Endothelial cell of umbilical vein (primary cell): ENCODE data around the gene DLX3. TPM values are rescaled to one million over a fixed set of nuclear protein-coding genes. Genes with fewer than 3 reads are reported as not detected.

Experiments used
- BruUV-seq: library from RNA; stranded (reverse); fragments of 400-500 nt; replicated peaks from 2 replicates; lab custom pipeline; 2021; lab: Mats Ljungman, UMichigan
- CTCF ChIA-PET: fragments of 300-600, 350-600 bp; sonication (Branson Sonifier 250); formaldehyde crosslinking; loops from one replicate; lab custom pipeline; 2021; ENCODE audit warnings: antibody characterized with exemption, inconsistent platforms; lab: Charles Lee
- POLR2A ChIA-PET: fragments of 300-600, 350-600 bp; sonication (Branson Sonifier 250); formaldehyde crosslinking; loops from one replicate; lab custom pipeline; 2021; ENCODE audit warnings: antibody characterized with exemption, inconsistent platforms; lab: Charles Lee
- DNase-seq: peaks from one replicate; pipeline ENCODE4 v3.0.0-alpha.2; 2011; ENCODE audit warnings: low read depth, low spot score
- FAIRE-seq: peaks from 2 replicates; lab custom pipeline; 2011; peaks lifted over from hg19 to GRCh38; lab: Jason Lieb, UNC
- H2AFZ ChIP-seq: 2 replicates; pipeline ENCODE4 v1.6.0; 2012; ENCODE audit warnings: low read depth, low read length, control low read depth, inconsistent platforms
- H3K27ac ChIP-seq: 2 replicates; pipeline ENCODE4 v1.5.1; 2011; ENCODE audit warnings: low read depth, mild to moderate bottlenecking, control low read depth, low read length, moderate library complexity; ENCODE audit not compliant: insufficient read depth
- H3K27me3 ChIP-seq, 2 experiments: 2 replicates each; pipeline versions ENCODE4 v1.6.0 to v1.6.1; 2011; ENCODE audit warnings: low read length in 2 of 2, mixed read lengths in 1 of 2; ENCODE audit not compliant: control insufficient read depth in 2 of 2, insufficient read depth in 2 of 2
- H3K36me3 ChIP-seq, 2 experiments: 2 replicates in 1 of 2; 3 replicates in 1 of 2; pipeline ENCODE4 v1.5.1; 2011; ENCODE audit warnings: low read length in 2 of 2, mild to moderate bottlenecking in 1 of 2, moderate library complexity in 1 of 2; ENCODE audit not compliant: control insufficient read depth in 2 of 2, insufficient read depth in 2 of 2; ENCODE audit errors: extremely low read depth in 1 of 2
- H3K4me1 ChIP-seq: 3 replicates; pipeline ENCODE4 v1.5.1; 2011; ENCODE audit warnings: mild to moderate bottlenecking, low read length; ENCODE audit not compliant: control insufficient read depth, insufficient read depth; ENCODE audit errors: extremely low read depth
- H3K4me2 ChIP-seq: 2 replicates; pipeline ENCODE4 v1.6.1; 2011; ENCODE audit warnings: low read length, control low read depth, mixed read lengths; ENCODE audit not compliant: insufficient read depth
- H3K4me3 ChIP-seq, 3 experiments: fragments of 200-600 bp in 1 of 3; sonication (generic), shearing (Covaris generic) in 1 of 3; replicated peaks in 1 of 3; 2 replicates each; pipeline ENCODE4 v1.5.1; 2011 to 2016; ENCODE audit warnings: control low read depth in 3 of 3, low read length in 3 of 3, mild to moderate bottlenecking in 2 of 3, inconsistent platforms in 1 of 3, low read depth in 1 of 3, moderate library complexity in 1 of 3; ENCODE audit not compliant: insufficient read depth in 1 of 3
- H3K79me2 ChIP-seq: 2 replicates; pipeline ENCODE4 v1.6.0; 2012; ENCODE audit warnings: low read length, inconsistent platforms; ENCODE audit not compliant: control insufficient read depth, insufficient read depth
- H3K9ac ChIP-seq: replicated peaks from 2 replicates; pipeline ENCODE3; 2011; ENCODE audit warnings: low read length, control low read depth; ENCODE audit not compliant: insufficient read depth; ENCODE audit errors: extremely low read depth
- H3K9me1 ChIP-seq: replicated peaks from 3 replicates; pipeline ENCODE4 v1.6.0; 2011; ENCODE audit warnings: mild to moderate bottlenecking, low read length; ENCODE audit not compliant: control insufficient read depth, insufficient read depth; ENCODE audit errors: extremely low read depth
- H3K9me3 ChIP-seq: replicated peaks from 2 replicates; pipeline ENCODE4 v1.5.1; 2012; ENCODE audit warnings: low read length, inconsistent platforms; ENCODE audit not compliant: control insufficient read depth, insufficient read depth
- H4K20me1 ChIP-seq: replicated peaks from 2 replicates; pipeline ENCODE3; 2011; ENCODE audit warnings: mild to moderate bottlenecking, low read length; ENCODE audit not compliant: control insufficient read depth, insufficient read depth; ENCODE audit errors: extremely low read depth
- JUN ChIP-seq: IDR thresholded peaks from 2 replicates; pipeline ENCODE4 v1.6.1; 2011; ENCODE audit warnings: borderline replicate concordance, low read depth; ENCODE audit not compliant: insufficient read length, insufficient read depth
- POLR2AphosphoS5 ChIP-seq: IDR thresholded peaks from 2 replicates; pipeline ENCODE4 v1.6.1; 2012; ENCODE audit warnings: low read depth, mild to moderate bottlenecking, control low read depth, low read length, moderate library complexity; ENCODE audit not compliant: insufficient read depth
- dilution Hi-C: fragments of 300-500 bp; cut with MboI; formaldehyde crosslinking; loops from one replicate; pipeline ENCODE4 v1.15.0; 2019; ENCODE audit warnings: low sequenced_read_pairs; ENCODE audit not compliant: extremely low pct_ligation_motif_present
- intact Hi-C: fragments of 100-400 bp; cut with micrococcal nuclease; formaldehyde crosslinking; loops from one replicate; pipeline ENCODE4 v1.10.0; 2022
- polyA plus RNA-seq, 4 experiments: library from polyadenylated mRNA; depleted of rRNA in 3 of 4; stranded (reverse) in 3 of 4; unstranded in 1 of 4; fragments of >200 nt; gene quantifications; 2 replicates each; pipeline versions ENCODE4 v1.2.1 to v1.2.3, GENCODE V29; 2011 to 2012; ENCODE audit warnings: missing spikeins in 1 of 4
- total RNA-seq: library from RNA; stranded (reverse); gene quantifications from 2 replicates; pipeline ENCODE4 v1.2.3, GENCODE V29; 2021
- TF ChIP-seq, protein P1 (sequence below): IDR thresholded peaks from 2 replicates; pipeline ENCODE4 v1.6.1; 2011; ENCODE audit not compliant: insufficient read depth, insufficient read length
- TF ChIP-seq, protein P2 (sequence below), 2 donors: IDR thresholded peaks; 1 replicate in 1 of 2; 2 replicates in 1 of 2; pipeline ENCODE4 v1.5.1; 2011; ENCODE audit warnings: low read length in 2 of 2, mild to moderate bottlenecking in 2 of 2, moderate library complexity in 2 of 2, control low read depth in 1 of 2, inconsistent platforms in 1 of 2, low read depth in 1 of 2; ENCODE audit not compliant: insufficient read depth in 1 of 2; ENCODE audit errors: extremely low read depth in 1 of 2

DLX3 gene
- total and polyA plus RNA-seq, 2 donors (not counting 3 experiments of a cell fraction or from before 2014, with no cell fraction given), result not detected

DNA sequence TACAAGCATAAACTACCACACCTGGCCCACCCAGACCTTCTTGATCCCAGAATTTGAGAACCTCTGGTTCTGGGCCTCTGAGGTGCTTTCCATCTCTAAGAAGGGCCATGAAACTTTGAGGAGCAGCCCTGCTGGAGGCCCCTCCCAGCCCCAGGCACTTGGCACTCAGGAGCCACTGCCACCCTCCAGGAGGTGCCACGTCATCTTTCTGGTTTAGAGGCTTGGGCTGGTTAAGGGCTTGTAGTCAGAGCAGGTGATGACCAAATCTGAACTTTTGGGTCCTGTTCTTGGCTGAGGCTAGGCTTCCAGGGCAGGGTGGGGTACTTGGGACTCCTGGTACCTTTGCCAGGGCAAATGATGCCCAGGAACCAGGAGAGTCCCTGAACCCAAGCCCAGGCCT, 39.9 kb downstream of the DLX3 start:
- H3K9ac ChIP-seq, result no peak overlapping the region
- H3K4me1 ChIP-seq, result peaks cover 19% of the 10 kb centered on the region
- no peak overlapping the region for H3K4me3 ChIP-seq
- no peaks in the 10 kb centered on the region for H3K36me3 ChIP-seq
- no peak overlapping the region for H3K4me2 ChIP-seq
- no peak overlapping the region for H2AFZ ChIP-seq
- H3K27ac ChIP-seq, result no peak overlapping the region
- ChIA-PET POLR2A (no interaction called here), CTCF (interaction anchor here (3.2 kb wide), 1 partner anchor 42 kb away, joined by 19 read pairs; no protein-coding TSS in a partner anchor)
- no peaks in the 10 kb centered on the region for H4K20me1 ChIP-seq
- peaks cover 2 to 6% of the 10 kb centered on the region in 2 experiments for H3K27me3 ChIP-seq
- no peak for TF ChIP-seq JUN
- TF ChIP-seq, protein P1, sequence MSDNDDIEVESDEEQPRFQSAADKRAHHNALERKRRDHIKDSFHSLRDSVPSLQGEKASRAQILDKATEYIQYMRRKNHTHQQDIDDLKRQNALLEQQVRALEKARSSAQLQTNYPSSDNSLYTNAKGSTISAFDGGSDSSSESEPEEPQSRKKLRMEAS, result no peak
- TF ChIP-seq, protein P2, sequence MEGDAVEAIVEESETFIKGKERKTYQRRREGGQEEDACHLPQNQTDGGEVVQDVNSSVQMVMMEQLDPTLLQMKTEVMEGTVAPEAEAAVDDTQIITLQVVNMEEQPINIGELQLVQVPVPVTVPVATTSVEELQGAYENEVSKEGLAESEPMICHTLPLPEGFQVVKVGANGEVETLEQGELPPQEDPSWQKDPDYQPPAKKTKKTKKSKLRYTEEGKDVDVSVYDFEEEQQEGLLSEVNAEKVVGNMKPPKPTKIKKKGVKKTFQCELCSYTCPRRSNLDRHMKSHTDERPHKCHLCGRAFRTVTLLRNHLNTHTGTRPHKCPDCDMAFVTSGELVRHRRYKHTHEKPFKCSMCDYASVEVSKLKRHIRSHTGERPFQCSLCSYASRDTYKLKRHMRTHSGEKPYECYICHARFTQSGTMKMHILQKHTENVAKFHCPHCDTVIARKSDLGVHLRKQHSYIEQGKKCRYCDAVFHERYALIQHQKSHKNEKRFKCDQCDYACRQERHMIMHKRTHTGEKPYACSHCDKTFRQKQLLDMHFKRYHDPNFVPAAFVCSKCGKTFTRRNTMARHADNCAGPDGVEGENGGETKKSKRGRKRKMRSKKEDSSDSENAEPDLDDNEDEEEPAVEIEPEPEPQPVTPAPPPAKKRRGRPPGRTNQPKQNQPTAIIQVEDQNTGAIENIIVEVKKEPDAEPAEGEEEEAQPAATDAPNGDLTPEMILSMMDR (IDR thresholded peaks at IDR 0.05; ENCODE audit: extremely low read depth in 1 of 2, insufficient read depth in 1 of 2, low read depth in 1 of 2, low read length in 2 of 2), result no peak
- TF ChIP-seq POLR2AphosphoS5, result no peak
- intact Hi-C loops (no loop called here), dilution Hi-C loops (no loop called here)
- H3K79me2 ChIP-seq, result no peaks in the 10 kb centered on the region
- no peaks in the 10 kb centered on the region for H3K9me1 ChIP-seq
- BruUV-seq, result no TSS peak
- no peak for DNase-seq
- no peak for FAIRE-seq
- no peaks in the 10 kb centered on the region for H3K9me3 ChIP-seq
